Mesenchymal stem cell (in vitro differentiated cells and primary cell): ENCODE measurements around the gene C6orf120.

Experiments used
- DNase-seq: peaks from one replicate; pipeline ENCODE4 v3.0.0-alpha.2; 2013
- H2AFZ ChIP-seq: one replicate; pipeline ENCODE4 v1.6.1; 2013; ENCODE audit warnings: low read depth, mild to moderate bottlenecking, control low read depth, inconsistent platforms, low read length, moderate library complexity
- H2AK5ac ChIP-seq: 2 replicates; pipeline ENCODE4 v1.6.1; 2013; ENCODE audit warnings: low read length, moderate library complexity, mild to moderate bottlenecking, inconsistent platforms; ENCODE audit not compliant: severe bottlenecking
- H2BK120ac ChIP-seq: one replicate; pipeline ENCODE4 v1.6.1; 2013; ENCODE audit warnings: low read depth, mild to moderate bottlenecking, inconsistent platforms, low read length, moderate library complexity
- H2BK12ac ChIP-seq, 2 experiments: one replicate each; pipeline ENCODE4 v1.6.1; 2013; ENCODE audit warnings: inconsistent platforms in 2 of 2, low read length in 2 of 2, mild to moderate bottlenecking in 2 of 2, moderate library complexity in 2 of 2, control low read depth in 1 of 2
- H2BK15ac ChIP-seq: one replicate; pipeline ENCODE4 v1.6.1; 2013; ENCODE audit warnings: mild to moderate bottlenecking, low read depth, inconsistent platforms; ENCODE audit not compliant: poor library complexity, severe bottlenecking
- H2BK5ac ChIP-seq: 2 replicates; pipeline ENCODE4 v1.6.1; 2013; ENCODE audit warnings: low read depth, mild to moderate bottlenecking, low read length, control low read depth, inconsistent platforms; ENCODE audit not compliant: poor library complexity, severe bottlenecking
- H3K14ac ChIP-seq, 2 experiments: one replicate each; pipeline ENCODE4 v1.6.1; 2013; ENCODE audit warnings: inconsistent platforms in 2 of 2, low read length in 2 of 2, control low read depth in 1 of 2, mild to moderate bottlenecking in 1 of 2, moderate library complexity in 1 of 2
- H3K18ac ChIP-seq, 2 experiments: one replicate each; pipeline ENCODE4 v1.6.1; 2013; ENCODE audit warnings: inconsistent platforms in 2 of 2, low read length in 2 of 2, control low read depth in 1 of 2, low read depth in 1 of 2, mild to moderate bottlenecking in 1 of 2
- H3K23ac ChIP-seq, 2 experiments: one replicate each; pipeline ENCODE4 v1.6.1; 2013; ENCODE audit warnings: inconsistent platforms in 2 of 2, low read length in 2 of 2, mild to moderate bottlenecking in 2 of 2, moderate library complexity in 2 of 2, control low read depth in 1 of 2
- H3K27ac ChIP-seq: 2 replicates; pipeline ENCODE4 v1.5.1; 2013; ENCODE audit warnings: mild to moderate bottlenecking, moderate library complexity, low read length, control low read depth, inconsistent platforms; ENCODE audit not compliant: poor library complexity, severe bottlenecking
- H3K27me3 ChIP-seq, 2 experiments: 2 replicates each; pipeline versions ENCODE4 v1.6.1 to v1.7.0; 2013; ENCODE audit warnings: low read length in 2 of 2, mild to moderate bottlenecking in 2 of 2, moderate library complexity in 2 of 2, control low read depth in 1 of 2, inconsistent platforms in 1 of 2; ENCODE audit not compliant: control insufficient read depth in 1 of 2, insufficient read depth in 1 of 2
- H3K36me3 ChIP-seq, 2 experiments: 2 replicates each; pipeline versions ENCODE4 v1.6.1 to v1.7.0; 2013; ENCODE audit warnings: low read length in 2 of 2, control low read depth in 1 of 2, inconsistent platforms in 1 of 2, low read depth in 1 of 2, mild to moderate bottlenecking in 1 of 2; ENCODE audit not compliant: insufficient read depth in 2 of 2, control insufficient read depth in 1 of 2
- H3K4ac ChIP-seq, 2 experiments: one replicate each; pipeline ENCODE4 v1.6.1; 2013; ENCODE audit warnings: inconsistent platforms in 2 of 2, low read length in 2 of 2, mild to moderate bottlenecking in 2 of 2, moderate library complexity in 2 of 2, control low read depth in 1 of 2, low read depth in 1 of 2
- H3K4me1 ChIP-seq: 2 replicates; pipeline ENCODE4 v1.6.1; 2013; ENCODE audit warnings: low read depth, low read length, control low read depth; ENCODE audit not compliant: control insufficient read depth, insufficient read depth
- H3K4me2 ChIP-seq: 2 replicates; pipeline ENCODE4 v1.6.1; 2013; ENCODE audit warnings: low read length, mild to moderate bottlenecking, inconsistent platforms; ENCODE audit not compliant: poor library complexity, severe bottlenecking
- H3K4me3 ChIP-seq, 2 experiments: 2 replicates each; pipeline versions ENCODE4 v1.5.1 to v1.7.0; 2013; ENCODE audit warnings: low read length in 2 of 2, mild to moderate bottlenecking in 2 of 2, control low read depth in 1 of 2, low read depth in 1 of 2; ENCODE audit not compliant: insufficient read depth in 1 of 2
- H3K79me1 ChIP-seq: replicated peaks from 2 replicates; pipeline ENCODE4 v1.6.1; 2013; ENCODE audit warnings: mild to moderate bottlenecking, control low read depth, low read length, inconsistent platforms; ENCODE audit not compliant: poor library complexity, severe bottlenecking
- H3K9ac ChIP-seq: 2 replicates; pipeline ENCODE4 v1.7.0; 2013; ENCODE audit warnings: mild to moderate bottlenecking, low read length, moderate library complexity
- H3K9me3 ChIP-seq: 2 replicates; pipeline ENCODE4 v1.7.0; 2013; ENCODE audit warnings: mild to moderate bottlenecking, low read length; ENCODE audit not compliant: control insufficient read depth
- H4K8ac ChIP-seq: one replicate; pipeline ENCODE4 v1.6.1; 2013; ENCODE audit warnings: inconsistent platforms, mild to moderate bottlenecking, low read length, moderate library complexity
- H4K91ac ChIP-seq: one replicate; pipeline ENCODE4 v1.6.1; 2013; ENCODE audit warnings: mild to moderate bottlenecking, low read length, inconsistent platforms
- WGBS: methylation state at CpG from one replicate; pipeline ENCODE4 v1.1.7; 2013; ENCODE audit warnings: mixed read lengths; 5-methylcytosine and 5-hydroxymethylcytosine counted together

The C6orf120 gene

GRCh38 chr6:169654598-169655391, 47.1 kb upstream of the C6orf120 start:
- Histone ChIP-seq H2BK120ac (no peak overlapping the region), H3K4me1 (no peaks in the 10 kb centered on the region), H3K4me2 (no peak overlapping the region), H3K79me1 (no peaks in the 10 kb centered on the region), H3K18ac (no peak overlapping the region), H4K91ac (no peak overlapping the region), H2AK5ac (no peak overlapping the region), H3K27me3 (no peaks in the 10 kb centered on the region), H2BK15ac (no peak overlapping the region), H2BK5ac (no peak overlapping the region), H2AFZ (no peak overlapping the region), H3K9ac (peak overlapping the region; percentile 95), H3K9me3 (no peaks in the 10 kb centered on the region), H3K4me3 (peak overlapping the region in 1 of 2 experiments; percentile 82), H3K4ac (no peak overlapping the region), H4K8ac (peak overlapping the region; percentile 32), H3K14ac (no peak overlapping the region), H2BK12ac (no peak overlapping the region), H3K36me3 (peaks cover 43 to 47% of the 10 kb centered on the region in 2 experiments), H3K23ac (no peak overlapping the region), H3K27ac (no peak overlapping the region)
- 97% methylated on average over 46 of the region's 46 CpGs for WGBS
- DNase-seq = no peak

- DNase-seq = no peak
- WGBS = 95% methylated on average over 19 of the region's 23 CpGs
Measured at GRCh38 chr6:169656546-169657283, 45.2 kb upstream of the C6orf120 start.

GRCh38 chr6:169657284-169657610, 44.7 kb upstream of the C6orf120 start:
- H3K4ac ChIP-seq = no peak overlapping the region
- H3K23ac ChIP-seq = no peak overlapping the region
- H3K18ac ChIP-seq = no peak overlapping the region
- DNase-seq = no peak
- no peaks in the 10 kb centered on the region for H3K27me3 ChIP-seq
- peaks cover 55 to 60% of the 10 kb centered on the region in 2 experiments for H3K36me3 ChIP-seq
- no peak overlapping the region for H2BK15ac ChIP-seq
- no peak overlapping the region for H2BK12ac ChIP-seq
- H3K79me1 ChIP-seq = no peaks in the 10 kb centered on the region
- H3K14ac ChIP-seq = no peak overlapping the region
- H2BK120ac ChIP-seq = no peak overlapping the region
- H2AFZ ChIP-seq = no peak overlapping the region
- no peak overlapping the region for H3K27ac ChIP-seq
- H3K9me3 ChIP-seq = no peaks in the 10 kb centered on the region
- no peak overlapping the region for H2BK5ac ChIP-seq
- H3K4me1 ChIP-seq = no peaks in the 10 kb centered on the region
- H2AK5ac ChIP-seq = no peak overlapping the region
- no peak overlapping the region for H3K4me3 ChIP-seq
- no peak overlapping the region for H3K9ac ChIP-seq
- 94% methylated on average over 13 of the region's 13 CpGs for WGBS
- H4K91ac ChIP-seq = no peak overlapping the region
- H4K8ac ChIP-seq = no peak overlapping the region
- no peak overlapping the region for H3K4me2 ChIP-seq

More at GRCh38 chr6:169656546-169657283, 45.2 kb upstream of the C6orf120 start:
- no peaks in the 10 kb centered on the region for H3K79me1 ChIP-seq
- no peak overlapping the region for H4K91ac ChIP-seq
- H3K4me3 ChIP-seq = no peak overlapping the region
- H3K23ac ChIP-seq = no peak overlapping the region
- no peak overlapping the region for H3K4me2 ChIP-seq
- H3K4ac ChIP-seq = no peak overlapping the region
- no peak overlapping the region for H3K9ac ChIP-seq
- no peaks in the 10 kb centered on the region for H3K27me3 ChIP-seq
- no peak overlapping the region for H2BK12ac ChIP-seq
- H2AFZ ChIP-seq = no peak overlapping the region
- H2BK120ac ChIP-seq = no peak overlapping the region
- no peak overlapping the region for H3K18ac ChIP-seq
- H2BK5ac ChIP-seq = no peak overlapping the region
- no peak overlapping the region for H2BK15ac ChIP-seq
- H3K9me3 ChIP-seq = no peaks in the 10 kb centered on the region
- H3K14ac ChIP-seq = no peak overlapping the region
- H4K8ac ChIP-seq = no peak overlapping the region
- H3K36me3 ChIP-seq = peaks cover 52 to 60% of the 10 kb centered on the region in 2 experiments
- H3K4me1 ChIP-seq = no peaks in the 10 kb centered on the region
- H2AK5ac ChIP-seq = no peak overlapping the region
- no peak overlapping the region for H3K27ac ChIP-seq

GRCh38 chr6:169659820-169660610, 41.9 kb upstream of the C6orf120 start:
- H3K4me3 ChIP-seq = no peak overlapping the region
- H3K4ac ChIP-seq = no peak overlapping the region
- H3K27me3 ChIP-seq = no peaks in the 10 kb centered on the region
- no peak overlapping the region for H2BK120ac ChIP-seq
- DNase-seq = no peak
- no peak overlapping the region for H3K23ac ChIP-seq
- no peak overlapping the region for H4K91ac ChIP-seq
- no peak overlapping the region for H3K27ac ChIP-seq
- H3K9me3 ChIP-seq = no peaks in the 10 kb centered on the region
- 95% methylated on average over 26 of the region's 26 CpGs for WGBS
- H2AFZ ChIP-seq = no peak overlapping the region
- H3K14ac ChIP-seq = no peak overlapping the region
- no peak overlapping the region for H2BK12ac ChIP-seq
- no peaks in the 10 kb centered on the region for H3K4me1 ChIP-seq
- H4K8ac ChIP-seq = no peak overlapping the region
- H2BK15ac ChIP-seq = no peak overlapping the region
- H2BK5ac ChIP-seq = no peak overlapping the region
- H3K36me3 ChIP-seq = peaks cover 64 to 74% of the 10 kb centered on the region in 2 experiments
- H3K4me2 ChIP-seq = no peak overlapping the region
- H3K79me1 ChIP-seq = no peaks in the 10 kb centered on the region
- no peak overlapping the region for H2AK5ac ChIP-seq
- no peak overlapping the region for H3K9ac ChIP-seq
- H3K18ac ChIP-seq = no peak overlapping the region
